Smooth muscle cell (in vitro differentiated cells): ENCODE results near the gene LNP1. TPM values are rescaled to one million over a fixed set of nuclear protein-coding genes. Genes with fewer than 3 reads are reported as not detected.

Experiments used
- DNase-seq: peaks from one replicate; lab custom pipeline; 2025; ENCODE audit not compliant: unreplicated experiment; lab: John Stamatoyannopoulos, UW
- H2AFZ ChIP-seq: fragments of 200-600 bp; sonication (generic); 2 replicates; pipeline ENCODE4 v1.6.0; 2016; ENCODE audit warnings: antibody characterized with exemption, low read depth, mild to moderate bottlenecking
- H3F3A ChIP-seq: fragments of 200-600 bp; sonication (generic); 2 replicates; pipeline ENCODE4 v1.6.0; 2017; ENCODE audit warnings: antibody characterized with exemption, low read depth
- H3K27ac ChIP-seq: fragments of 200-600 bp; sonication (generic); 2 replicates; pipeline ENCODE4 v1.5.1; 2016; ENCODE audit warnings: low read depth, mild to moderate bottlenecking
- H3K27me3 ChIP-seq: fragments of 200-600 bp; sonication (generic); 2 replicates; pipeline ENCODE4 v1.6.1; 2016; ENCODE audit warnings: low read depth, mild to moderate bottlenecking
- H3K36me3 ChIP-seq: fragments of 200-600 bp; sonication (generic); 2 replicates; pipeline ENCODE4 v1.5.1; 2016; ENCODE audit warnings: low read depth
- H3K4me1 ChIP-seq: fragments of 200-600 bp; sonication (generic); 2 replicates; pipeline ENCODE4 v1.5.1; 2016; ENCODE audit warnings: low read depth
- H3K4me2 ChIP-seq: fragments of 200-600 bp; sonication (generic); 2 replicates; pipeline ENCODE4 v1.6.0; 2016; ENCODE audit warnings: mild to moderate bottlenecking
- H3K4me3 ChIP-seq: fragments of 200-600 bp; sonication (generic); 2 replicates; pipeline ENCODE4 v1.5.1; 2016; ENCODE audit warnings: mild to moderate bottlenecking
- H3K79me2 ChIP-seq: fragments of 200-600 bp; sonication (generic); 2 replicates; pipeline ENCODE4 v1.6.0; 2016; ENCODE audit warnings: low read depth, mild to moderate bottlenecking
- H3K9ac ChIP-seq: fragments of 200-600 bp; sonication (generic); 2 replicates; pipeline ENCODE4 v1.6.0; 2016; ENCODE audit warnings: low read depth
- H3K9me3 ChIP-seq: fragments of 200-600 bp; sonication (generic); replicated peaks from 2 replicates; pipeline ENCODE4 v1.5.1; 2016; ENCODE audit warnings: low read depth
- H4K20me1 ChIP-seq: fragments of 200-600 bp; sonication (generic); 2 replicates; pipeline ENCODE4 v1.6.0; 2016; ENCODE audit warnings: low read depth
- CTCF ChIP-seq: fragments of 200-600 bp; sonication (generic); IDR thresholded peaks from 2 replicates; pipeline ENCODE4 v1.5.1; 2017; ENCODE audit warnings: borderline replicate concordance, mild to moderate bottlenecking, antibody characterized with exemption; ENCODE audit not compliant: insufficient read depth, poor library complexity, severe bottlenecking
- WGBS: methylation state at CpG from one replicate; pipeline ENCODE4 v1.1.7; 2016; ENCODE audit warnings: low lambda C conversion rate; 5-methylcytosine and 5-hydroxymethylcytosine counted together
- polyA plus RNA-seq: library from polyadenylated mRNA; unstranded; fragments of >200 nt; fragmentation: Nextera tagmentation; extraction: Ambion mirVana; gene quantifications from 2 replicates; pipeline ENCODE4 v1.2.1, GENCODE V29; 2016
- total RNA-seq: library from RNA; depleted of rRNA; stranded (reverse); fragments of >200 nt; gene quantifications from 2 replicates; pipeline ENCODE4 v1.2.3, GENCODE V29; 2014

The LNP1 gene
- total and polyA plus RNA-seq, 2 experiments from 2014 or later: 3.1 to 4.3 TPM

- no peak overlapping the region for H3K9ac ChIP-seq
- H3K4me2 ChIP-seq: peak overlapping the region; percentile 46
- no peaks in the 10 kb centered on the region for H3K36me3 ChIP-seq
- no peaks in the 10 kb centered on the region for H3K27me3 ChIP-seq
- no peak for TF ChIP-seq CTCF
- DNase-seq: no peak
- peaks cover 7% of the 10 kb centered on the region for H3K4me1 ChIP-seq
- no peak overlapping the region for H2AFZ ChIP-seq
- H3K79me2 ChIP-seq: no peaks in the 10 kb centered on the region
- no peaks in the 10 kb centered on the region for H4K20me1 ChIP-seq
- H3F3A ChIP-seq: peaks cover 4% of the 10 kb centered on the region
- H3K4me3 ChIP-seq: no peak overlapping the region
- WGBS: 44% methylated on average over 2 of the region's 2 CpGs
- H3K27ac ChIP-seq: peak overlapping the region; percentile 63
- no peaks in the 10 kb centered on the region for H3K9me3 ChIP-seq
Measured at GRCh38 chr3:100436951-100437350, 35.6 kb downstream of the LNP1 start.

GRCh38 chr3:100437721-100438622 is 36.6 kb downstream of the LNP1 start:
- no peak overlapping the region for H3K9ac ChIP-seq
- H3K4me1 ChIP-seq: peaks cover 7% of the 10 kb centered on the region
- WGBS: 56% methylated on average over 3 of the region's 3 CpGs
- H3K4me2 ChIP-seq: peak overlapping the region; percentile 46
- H3K27me3 ChIP-seq: no peaks in the 10 kb centered on the region
- H3K36me3 ChIP-seq: peaks cover 3% of the 10 kb centered on the region
- H2AFZ ChIP-seq: no peak overlapping the region
- no peaks in the 10 kb centered on the region for H3K9me3 ChIP-seq
- TF ChIP-seq CTCF: no peak
- no peaks in the 10 kb centered on the region for H3K79me2 ChIP-seq
- no peaks in the 10 kb centered on the region for H4K20me1 ChIP-seq
- H3F3A ChIP-seq: peaks cover 4% of the 10 kb centered on the region
- H3K4me3 ChIP-seq: no peak overlapping the region
- DNase-seq: no peak
- peak overlapping the region; percentile 63 for H3K27ac ChIP-seq

GRCh38 chr3:100438623-100438974 is 37.3 kb downstream of the LNP1 start:
- H3K36me3 ChIP-seq: peaks cover 7% of the 10 kb centered on the region
- H3K27me3 ChIP-seq: no peaks in the 10 kb centered on the region
- no peaks in the 10 kb centered on the region for H4K20me1 ChIP-seq
- H3K4me2 ChIP-seq: peak overlapping the region; percentile 46
- H3K9ac ChIP-seq: no peak overlapping the region
- H3K9me3 ChIP-seq: no peaks in the 10 kb centered on the region
- peaks cover 7% of the 10 kb centered on the region for H3K4me1 ChIP-seq
- 94% methylated on average over 2 of the region's 2 CpGs for WGBS
- no peak overlapping the region for H2AFZ ChIP-seq
- peak overlapping the region; percentile 63 for H3K27ac ChIP-seq
- no peaks in the 10 kb centered on the region for H3K79me2 ChIP-seq
- DNase-seq: no peak
- no peak for TF ChIP-seq CTCF
- H3F3A ChIP-seq: peaks cover 4% of the 10 kb centered on the region
- no peak overlapping the region for H3K4me3 ChIP-seq
